GM12892 (cell line): ENCODE data around the gene FBXW4.

Experiments used
- POLR2A ChIP-seq: IDR thresholded peaks from 2 replicates; pipeline ENCODE4 v1.6.1; 2011; ENCODE audit warnings: low read depth, low read length, control low read depth
- POLR2AphosphoS5 ChIP-seq: IDR thresholded peaks from 2 replicates; pipeline ENCODE4 v1.6.1; 2011; ENCODE audit warnings: low read depth, low read length, control low read depth
- TAF1 ChIP-seq: IDR thresholded peaks from 2 replicates; pipeline ENCODE4 v1.6.1; 2011; ENCODE audit warnings: low read depth, mild to moderate bottlenecking, control low read depth, low read length, borderline replicate concordance

GRCh38 chr10:101741938-101742337, 47.0 kb upstream of the FBXW4 start:
- no peak for TF ChIP-seq POLR2A
- no peak for TF ChIP-seq POLR2AphosphoS5
- TF ChIP-seq TAF1: no peak
